Duodenal mucosa (tissue), 2 donors: ENCODE data around the gene JAKMIP2.
"Not testable (repeated sequence)": the region's sequence is repeated elsewhere in the genome, so short reads cannot be mapped to it uniquely, and the experiment has no call there.

Experiments used
- H3K27ac ChIP-seq: one replicate; pipeline ENCODE4 v1.7.0; 2013; ENCODE audit warnings: low read depth, low read length
- H3K27me3 ChIP-seq, 2 donors: one replicate each; pipeline ENCODE4 v1.7.0; 2013; ENCODE audit warnings: low read length in 2 of 2, control low read depth in 1 of 2; ENCODE audit not compliant: insufficient read depth in 2 of 2, control insufficient read depth in 1 of 2
- H3K36me3 ChIP-seq, 2 donors: one replicate each; pipeline ENCODE4 v1.7.0; 2013; ENCODE audit warnings: low read length in 2 of 2, control low read depth in 1 of 2; ENCODE audit not compliant: insufficient read depth in 2 of 2, control insufficient read depth in 1 of 2
- H3K4me1 ChIP-seq, 2 donors: one replicate each; pipeline ENCODE4 v1.7.0; 2013; ENCODE audit warnings: low read length in 2 of 2, control low read depth in 1 of 2; ENCODE audit not compliant: insufficient read depth in 2 of 2, control insufficient read depth in 1 of 2
- H3K4me3 ChIP-seq, 2 donors: one replicate each; pipeline ENCODE4 v1.7.0; 2013; ENCODE audit warnings: low read length in 2 of 2, low read depth in 1 of 2
- H3K9ac ChIP-seq, 2 donors: one replicate each; pipeline ENCODE4 v1.7.0; 2013; ENCODE audit warnings: low read length in 2 of 2, low read depth in 1 of 2
- H3K9me3 ChIP-seq, 2 donors: one replicate each; pipeline ENCODE4 v1.7.0; 2013; ENCODE audit warnings: low read length in 2 of 2, control low read depth in 1 of 2; ENCODE audit not compliant: control insufficient read depth in 1 of 2

Gene JAKMIP2

GRCh38 chr5:147643142-147643541 lies 139.4 kb downstream of the JAKMIP2 start:
- H3K9ac ChIP-seq, result no peak overlapping the region
- H3K4me3 ChIP-seq, result no peak overlapping the region
- H3K4me1 ChIP-seq, result no peaks in the 10 kb centered on the region
- H3K9me3 ChIP-seq, result no peaks in the 10 kb centered on the region
- no peaks in the 10 kb centered on the region for H3K36me3 ChIP-seq
- no peaks in the 10 kb centered on the region for H3K27me3 ChIP-seq
- no peak overlapping the region for H3K27ac ChIP-seq

- Histone ChIP-seq H3K9me3 (no peaks in the 10 kb centered on the region), H3K4me3 (no peak overlapping the region), H3K9ac (no peak overlapping the region), H3K4me1 (no peaks in the 10 kb centered on the region), H3K27me3 (no peaks in the 10 kb centered on the region), H3K27ac (no peak overlapping the region), H3K36me3 (no peaks in the 10 kb centered on the region)
These were observed 139.9 kb downstream of the JAKMIP2 start for GRCh38 chr5:147642666-147643065.

- H3K9ac ChIP-seq, result no peak overlapping the region
- H3K36me3 ChIP-seq, result no peaks in the 10 kb centered on the region
- H3K27me3 ChIP-seq, result no peaks in the 10 kb centered on the region
- no peaks in the 10 kb centered on the region for H3K9me3 ChIP-seq
- no peak overlapping the region for H3K4me3 ChIP-seq
- H3K4me1 ChIP-seq, result no peaks in the 10 kb centered on the region
- no peak overlapping the region for H3K27ac ChIP-seq
These were observed 143.2 kb downstream of the JAKMIP2 start for GRCh38 chr5:147639321-147639720.

GRCh38 chr5:147636729-147636984 lies 145.9 kb downstream of the JAKMIP2 start:
- no peak overlapping the region for H3K9ac ChIP-seq
- no peaks in the 10 kb centered on the region for H3K4me1 ChIP-seq
- no peak overlapping the region for H3K27ac ChIP-seq
- H3K9me3 ChIP-seq, result no peaks in the 10 kb centered on the region
- no peaks in the 10 kb centered on the region for H3K27me3 ChIP-seq
- H3K4me3 ChIP-seq, result no peak overlapping the region
- H3K36me3 ChIP-seq, result no peaks in the 10 kb centered on the region

GRCh38 chr5:147635882-147636728 lies 146.4 kb downstream of the JAKMIP2 start:
- no peaks in the 10 kb centered on the region for H3K27me3 ChIP-seq
- H3K9me3 ChIP-seq, result no peaks in the 10 kb centered on the region
- H3K27ac ChIP-seq, result no peak overlapping the region
- H3K36me3 ChIP-seq, result no peaks in the 10 kb centered on the region
- H3K9ac ChIP-seq, result no peak overlapping the region
- no peak overlapping the region for H3K4me3 ChIP-seq
- no peaks in the 10 kb centered on the region for H3K4me1 ChIP-seq

- not testable (repeated sequence) for H3K36me3 ChIP-seq, H3K27ac ChIP-seq, H3K4me1 ChIP-seq, H3K9me3 ChIP-seq, H3K9ac ChIP-seq, H3K27me3 ChIP-seq, H3K4me3 ChIP-seq
These were observed 147.1 kb downstream of the JAKMIP2 start for GRCh38 chr5:147635439-147635838.

- no peaks in the 10 kb centered on the region for H3K27me3 ChIP-seq
- H3K4me3 ChIP-seq, result no peak overlapping the region
- H3K9me3 ChIP-seq, result no peaks in the 10 kb centered on the region
- H3K9ac ChIP-seq, result no peak overlapping the region
- no peaks in the 10 kb centered on the region for H3K36me3 ChIP-seq
- H3K27ac ChIP-seq, result no peak overlapping the region
- no peaks in the 10 kb centered on the region for H3K4me1 ChIP-seq
These were observed 149.4 kb downstream of the JAKMIP2 start for GRCh38 chr5:147633173-147633572.

GRCh38 chr5:147631428-147632003 lies 151.0 kb downstream of the JAKMIP2 start:
- Histone ChIP-seq H3K9me3 (no peaks in the 10 kb centered on the region), H3K9ac (no peak overlapping the region), H3K36me3 (no peaks in the 10 kb centered on the region)

GRCh38 chr5:147629196-147629595 lies 153.3 kb downstream of the JAKMIP2 start:
- Histone ChIP-seq H3K9ac (no peak overlapping the region), H3K4me1 (no peaks in the 10 kb centered on the region), H3K9me3 (no peaks in the 10 kb centered on the region), H3K27me3 (no peaks in the 10 kb centered on the region), H3K4me3 (no peak overlapping the region), H3K36me3 (no peaks in the 10 kb centered on the region), H3K27ac (no peak overlapping the region)

More at GRCh38 chr5:147631428-147632003, 151.0 kb downstream of the JAKMIP2 start:
- Histone ChIP-seq H3K27ac (no peak overlapping the region), H3K4me1 (no peaks in the 10 kb centered on the region), H3K27me3 (no peaks in the 10 kb centered on the region), H3K4me3 (no peak overlapping the region)

GRCh38 chr5:147628058-147628895 lies 154.3 kb downstream of the JAKMIP2 start:
- H3K36me3 ChIP-seq, result no peaks in the 10 kb centered on the region
- no peak overlapping the region for H3K4me3 ChIP-seq
- no peak overlapping the region for H3K27ac ChIP-seq
- H3K27me3 ChIP-seq, result no peaks in the 10 kb centered on the region
- no peaks in the 10 kb centered on the region for H3K9me3 ChIP-seq
- H3K9ac ChIP-seq, result no peak overlapping the region
- H3K4me1 ChIP-seq, result no peaks in the 10 kb centered on the region
